DOHH2 (cell line): ENCODE measurements around the gene PHACTR1.

Source experiments
- CTCF ChIP-seq: fragments of 200-600 bp; sonication (generic); IDR thresholded peaks from one replicate; pipeline ENCODE4 v1.5.1; 2014; ENCODE audit warnings: antibody characterized with exemption, mild to moderate bottlenecking, low read depth, low read length; ENCODE audit not compliant: poor library complexity, severe bottlenecking
- EZH2phosphoT487 ChIP-seq: fragments of 200-600 bp; sonication (generic); IDR thresholded peaks from 2 replicates; pipeline ENCODE4 v1.6.1; 2017; ENCODE audit warnings: borderline replicate concordance, mild to moderate bottlenecking, antibody characterized with exemption, low read length, moderate library complexity, mixed read lengths

GRCh38 chr6:12719017-12719416 lies 2.5 kb downstream of the PHACTR1 start:
- TF ChIP-seq CTCF, result no peak
- TF ChIP-seq EZH2phosphoT487, result no peak
